ENCODE measurements around the gene ZNF3. TPM values are rescaled to one million over a fixed set of nuclear protein-coding genes. Genes with fewer than 3 reads are reported as not detected.
A peak's percentile ranks its signal among the peaks of the same experiment; 100 is the strongest.

The ZNF3 gene
- total RNA-seq, 2 donors from 2014 or later, result 32.8 to 39.9 TPM

DNA sequence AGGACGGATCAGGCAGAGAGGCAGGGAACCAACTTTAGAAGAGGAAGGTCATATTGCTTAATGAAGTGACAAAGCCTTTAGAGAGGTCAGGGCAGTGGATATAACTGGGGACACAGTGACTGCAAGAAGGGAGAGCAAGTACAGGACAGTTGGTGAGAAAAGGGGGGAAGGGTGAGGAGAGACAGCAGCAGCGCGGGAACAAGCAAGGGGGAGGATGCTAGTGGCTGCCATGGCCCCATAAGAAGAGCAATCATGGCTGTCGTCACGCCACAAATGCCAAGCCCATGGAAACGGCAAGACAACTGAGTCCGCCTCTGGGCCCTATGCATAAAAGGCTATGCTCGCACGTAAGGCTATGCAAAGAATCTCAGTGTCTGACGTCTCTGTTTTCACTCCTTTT lies 9.1 kb downstream of the ZNF3 start:
- Histone ChIP-seq H3K4me3 (ENCODE audit: low read length) (peak overlapping the region; percentile 70), H3K9me3 (ENCODE audit: control insufficient read depth, low read length) (peaks cover 85% of the 10 kb centered on the region), H3K27me3 (ENCODE audit: control insufficient read depth, insufficient read depth, low read length, poor library complexity, severe bottlenecking) (no peaks in the 10 kb centered on the region), H3K27ac (ENCODE audit: low read depth, low read length) (no peak overlapping the region), H3K36me3 (ENCODE audit: control insufficient read depth, insufficient read depth, low read length) (peaks cover 94% of the 10 kb centered on the region), H3K4me1 (ENCODE audit: control insufficient read depth, insufficient read depth, low read length) (no peaks in the 10 kb centered on the region), H3K9ac (ENCODE audit: extremely low read depth, low read length, poor library complexity, severe bottlenecking) (no peak overlapping the region)
- H3K27ac Mint-ChIP-seq, result no peak overlapping the region
- H3K4me1 Mint-ChIP-seq, result no peaks in the 10 kb centered on the region
- peaks cover 98% of the 10 kb centered on the region for H3K36me3 Mint-ChIP-seq (ENCODE audit: low read depth)
- WGBS, 2 experiments (ENCODE audit: insufficient coverage in 1 of 2, insufficient read length in 1 of 2), result 95 to 98% methylated on average over 10 of the region's 10 CpGs
- TF ChIP-seq, protein P1, sequence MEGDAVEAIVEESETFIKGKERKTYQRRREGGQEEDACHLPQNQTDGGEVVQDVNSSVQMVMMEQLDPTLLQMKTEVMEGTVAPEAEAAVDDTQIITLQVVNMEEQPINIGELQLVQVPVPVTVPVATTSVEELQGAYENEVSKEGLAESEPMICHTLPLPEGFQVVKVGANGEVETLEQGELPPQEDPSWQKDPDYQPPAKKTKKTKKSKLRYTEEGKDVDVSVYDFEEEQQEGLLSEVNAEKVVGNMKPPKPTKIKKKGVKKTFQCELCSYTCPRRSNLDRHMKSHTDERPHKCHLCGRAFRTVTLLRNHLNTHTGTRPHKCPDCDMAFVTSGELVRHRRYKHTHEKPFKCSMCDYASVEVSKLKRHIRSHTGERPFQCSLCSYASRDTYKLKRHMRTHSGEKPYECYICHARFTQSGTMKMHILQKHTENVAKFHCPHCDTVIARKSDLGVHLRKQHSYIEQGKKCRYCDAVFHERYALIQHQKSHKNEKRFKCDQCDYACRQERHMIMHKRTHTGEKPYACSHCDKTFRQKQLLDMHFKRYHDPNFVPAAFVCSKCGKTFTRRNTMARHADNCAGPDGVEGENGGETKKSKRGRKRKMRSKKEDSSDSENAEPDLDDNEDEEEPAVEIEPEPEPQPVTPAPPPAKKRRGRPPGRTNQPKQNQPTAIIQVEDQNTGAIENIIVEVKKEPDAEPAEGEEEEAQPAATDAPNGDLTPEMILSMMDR (conservative IDR thresholded peaks at IDR 0.05), result no peak
- H3K4me3 Mint-ChIP-seq, result no peak overlapping the region
- H3K27me3 Mint-ChIP-seq (ENCODE audit: insufficient read depth), result no peaks in the 10 kb centered on the region
- peaks cover 88% of the 10 kb centered on the region for H3K9me3 Mint-ChIP-seq
- DNase-seq, result no peak

DNA sequence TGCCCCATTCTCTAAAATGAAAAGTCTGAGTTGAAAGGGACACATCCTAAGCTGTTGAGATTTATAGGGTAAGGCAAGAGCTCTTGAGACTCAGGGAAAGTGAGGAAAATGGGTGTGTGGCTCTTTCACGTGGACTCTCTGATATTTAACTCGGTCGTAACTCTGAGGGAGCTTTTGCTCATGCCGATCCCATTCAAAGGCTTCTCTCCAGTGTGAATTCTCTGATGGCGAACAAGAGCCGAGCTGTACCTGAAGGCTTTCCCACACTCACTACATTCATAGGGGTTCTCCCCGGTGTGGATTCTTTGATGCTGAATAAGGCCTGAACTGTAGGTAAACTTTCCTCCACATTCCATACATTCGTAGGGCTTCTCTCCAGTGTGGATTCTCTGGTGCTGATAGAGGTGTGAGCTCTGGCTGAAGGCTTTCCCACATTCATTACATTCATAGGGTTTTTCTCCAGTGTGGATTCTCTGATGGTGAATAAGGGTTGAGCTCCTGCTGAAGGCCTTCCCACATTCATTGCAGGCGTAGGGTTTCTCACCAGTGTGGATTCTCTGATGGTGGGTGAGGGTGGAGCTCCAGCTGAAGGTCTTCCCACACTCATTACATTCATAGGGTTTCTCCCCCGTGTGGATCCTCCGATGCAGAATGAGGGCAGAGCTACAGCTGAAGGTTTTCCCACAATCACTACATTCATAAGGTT lies 10.4 kb downstream of the ZNF3 start:
- Mint-ChIP-seq H3K4me3 (no peak overlapping the region), H3K9me3 (peaks cover 81% of the 10 kb centered on the region), H3K4me1 (no peaks in the 10 kb centered on the region), H3K27ac (no peak overlapping the region), H3K27me3 (ENCODE audit: insufficient read depth) (no peaks in the 10 kb centered on the region), H3K36me3 (ENCODE audit: low read depth) (peaks cover 95% of the 10 kb centered on the region)
- no peak overlapping the region for H3K9ac ChIP-seq (ENCODE audit: extremely low read depth, low read length, poor library complexity, severe bottlenecking)
- TF ChIP-seq, protein P1 (conservative IDR thresholded peaks at IDR 0.05), result no peak
- WGBS, 2 experiments (ENCODE audit: insufficient coverage in 1 of 2, insufficient read length in 1 of 2), result 93 to 98% methylated on average over 8 to 11 of the region's 11 CpGs
- peaks cover 73% of the 10 kb centered on the region for H3K9me3 ChIP-seq (ENCODE audit: control insufficient read depth, low read length)
- peaks cover 85% of the 10 kb centered on the region for H3K36me3 ChIP-seq (ENCODE audit: control insufficient read depth, insufficient read depth, low read length)
- H3K27me3 ChIP-seq (ENCODE audit: control insufficient read depth, insufficient read depth, low read length, poor library complexity, severe bottlenecking), result no peaks in the 10 kb centered on the region
- DNase-seq, result peak; percentile 39
- H3K27ac ChIP-seq (ENCODE audit: low read depth, low read length), result no peak overlapping the region
- no peaks in the 10 kb centered on the region for H3K4me1 ChIP-seq (ENCODE audit: control insufficient read depth, insufficient read depth, low read length)
- peak overlapping the region; percentile 70 for H3K4me3 ChIP-seq (ENCODE audit: low read length)

DNA sequence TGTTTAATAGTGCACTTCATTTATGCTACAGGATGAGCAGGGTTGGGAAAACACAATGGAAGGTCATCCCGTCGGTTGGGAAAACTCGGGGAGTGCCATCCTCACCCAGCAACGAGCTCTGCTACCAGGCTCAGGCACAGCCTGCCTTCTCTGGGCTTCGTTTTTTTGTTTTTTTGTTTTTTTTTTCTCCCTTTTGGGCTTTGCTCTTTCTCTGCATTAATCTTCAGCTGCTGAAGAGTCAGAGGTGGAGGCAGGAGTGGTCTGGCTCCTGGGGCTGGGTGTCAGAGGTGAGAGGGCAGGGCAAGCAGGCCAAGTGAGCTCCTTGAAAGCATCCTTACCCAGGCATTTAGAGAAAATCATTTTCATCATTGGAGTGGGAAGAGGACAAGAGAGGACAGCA lies 11.5 kb downstream of the ZNF3 start:
- 96 to 100% methylated on average over 4 to 5 of the region's 5 CpGs for WGBS, 2 experiments (ENCODE audit: insufficient coverage in 1 of 2, insufficient read length in 1 of 2)
- H3K36me3 ChIP-seq (ENCODE audit: control insufficient read depth, insufficient read depth, low read length), result peaks cover 85% of the 10 kb centered on the region
- H3K9me3 ChIP-seq (ENCODE audit: control insufficient read depth, low read length), result peaks cover 61% of the 10 kb centered on the region
- H3K27me3 ChIP-seq (ENCODE audit: control insufficient read depth, insufficient read depth, low read length, poor library complexity, severe bottlenecking), result no peaks in the 10 kb centered on the region
- H3K4me3 ChIP-seq (ENCODE audit: low read length), result peak overlapping the region; percentile 70
- no peak overlapping the region for H3K9ac ChIP-seq (ENCODE audit: extremely low read depth, low read length, poor library complexity, severe bottlenecking)
- TF ChIP-seq, protein P1 (conservative IDR thresholded peaks at IDR 0.05), result no peak
- peak; percentile 31 for DNase-seq
- no peak overlapping the region for H3K27ac ChIP-seq (ENCODE audit: low read depth, low read length)
- Mint-ChIP-seq H3K9me3 (peaks cover 77% of the 10 kb centered on the region), H3K27ac (no peak overlapping the region), H3K4me3 (no peak overlapping the region), H3K36me3 (ENCODE audit: low read depth) (peaks cover 95% of the 10 kb centered on the region), H3K4me1 (no peaks in the 10 kb centered on the region), H3K27me3 (ENCODE audit: insufficient read depth) (no peaks in the 10 kb centered on the region)
- H3K4me1 ChIP-seq (ENCODE audit: control insufficient read depth, insufficient read depth, low read length), result no peaks in the 10 kb centered on the region

All from endodermal cell (in vitro differentiated cells).